Fibroblast of pulmonary artery (primary cell): Measurements from ENCODE around the gene BICDL2.

Source experiments
- DNase-seq: peaks from one replicate; pipeline ENCODE4 v3.0.0-alpha.2; 2010; ENCODE audit warnings: low read depth
- H3K4me3 ChIP-seq: replicated peaks from 2 replicates; pipeline ENCODE4 v1.5.1; 2011; ENCODE audit warnings: low read depth, mild to moderate bottlenecking, control low read depth, low read length, moderate library complexity
- CTCF ChIP-seq: IDR thresholded peaks from 2 replicates; pipeline ENCODE4 v1.5.1; 2011; ENCODE audit warnings: mild to moderate bottlenecking, control low read depth, low read length, inconsistent platforms; ENCODE audit errors: missing control alignments

BICDL2 gene

GRCh38 chr16:3038896-3039295, 2.2 kb upstream of the BICDL2 start:
- TF ChIP-seq CTCF: no peak
- no peak for DNase-seq
- H3K4me3 ChIP-seq: no peak overlapping the region

GRCh38 chr16:3038256-3038655, 1.5 kb upstream of the BICDL2 start:
- peak; percentile 18 for DNase-seq
- H3K4me3 ChIP-seq: no peak overlapping the region
- TF ChIP-seq CTCF: no peak

- H3K4me3 ChIP-seq: no peak overlapping the region
- no peak for TF ChIP-seq CTCF
- no peak for DNase-seq
These were observed 595 bp downstream of the BICDL2 start for GRCh38 chr16:3035972-3036725.

GRCh38 chr16:3035289-3035971, 1.3 kb downstream of the BICDL2 start:
- no peak for DNase-seq
- no peak for TF ChIP-seq CTCF
- H3K4me3 ChIP-seq: no peak overlapping the region

- H3K4me3 ChIP-seq: no peak overlapping the region
- no peak for TF ChIP-seq CTCF
- DNase-seq: no peak
These were observed 4.1 kb downstream of the BICDL2 start for GRCh38 chr16:3032624-3033023.

- H3K4me3 ChIP-seq: no peak overlapping the region
These were observed 6.2 kb downstream of the BICDL2 start for GRCh38 chr16:3030222-3031212.

More at GRCh38 chr16:3030222-3031212, 6.2 kb downstream of the BICDL2 start:
- no peak for DNase-seq
- no peak for TF ChIP-seq CTCF
